Measurements from ENCODE around the gene RTKN. TPM values are rescaled to one million over a fixed set of nuclear protein-coding genes. Genes with fewer than 3 reads are reported as not detected.
A peak's percentile ranks its signal among the peaks of the same experiment; 100 is the strongest.

The RTKN gene
- total and polyA plus RNA-seq, 9 of the 15 experiments (the other 6 are each of a cell fraction or from before 2014, with no cell fraction given): 0.14 to 6.9 (median 3.6) TPM

DNA sequence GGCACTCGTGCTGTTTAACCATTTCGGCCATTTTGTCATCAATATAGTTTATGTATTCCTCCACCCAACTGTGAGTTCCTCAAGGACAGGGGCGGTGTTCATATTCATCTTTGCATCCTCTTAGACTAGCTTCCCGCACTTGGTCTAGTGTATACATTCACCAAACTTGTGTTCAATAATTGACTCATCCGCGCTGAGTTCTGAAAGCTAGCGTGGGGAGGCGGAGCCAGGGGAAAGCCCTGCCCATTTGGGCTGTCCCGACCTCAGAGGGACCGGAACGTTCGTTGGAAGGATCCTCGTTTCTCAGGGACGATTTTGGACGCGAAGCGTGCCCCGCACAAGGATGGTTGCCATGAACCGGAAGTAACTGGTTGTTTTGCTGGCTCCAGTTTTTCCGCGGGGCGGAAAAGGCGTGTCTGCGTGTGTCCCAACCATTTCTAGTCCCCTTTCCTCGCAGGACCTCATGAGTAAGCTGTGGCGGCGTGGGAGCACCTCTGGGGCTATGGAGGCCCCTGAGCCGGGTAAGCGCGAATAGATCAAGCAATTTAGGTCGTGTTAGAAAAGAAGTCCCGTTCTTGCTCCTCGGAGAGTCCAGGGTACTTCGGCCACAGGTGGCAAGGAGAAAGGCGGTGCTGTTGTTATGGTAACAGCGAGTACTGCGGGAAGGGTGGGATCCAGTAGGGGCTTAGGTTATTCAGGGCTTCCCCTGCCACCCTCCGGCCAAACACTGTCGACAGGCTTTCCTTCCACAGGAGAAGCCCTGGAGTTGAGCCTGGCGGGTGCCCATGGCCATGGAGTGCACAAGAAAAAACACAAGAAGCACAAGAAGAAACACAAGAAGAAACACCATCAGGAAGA, 13.1 kb upstream of the RTKN start, which contains the start of gene INO80B (continued):
- no peak for TF ChIP-seq RHOXF2B (CRISPR knock-in tag; conservative IDR thresholded peaks at IDR 0.05)
- TF ChIP-seq BRD4 (IDR thresholded peaks at IDR 0.05): 0 out of 2 replicates have a peak, but pooled peaks have one; percentile 68
- peak; percentile 37 for TF ChIP-seq POLR2B (IDR thresholded peaks at IDR 0.05; ENCODE audit: low read depth, partially characterized antibody)
- TF ChIP-seq COPS2 (conservative IDR thresholded peaks at IDR 0.05): no peak
- TF ChIP-seq KDM2B (CRISPR knock-in tag; IDR thresholded peaks at IDR 0.05): no peak
- TF ChIP-seq CCNT2 (IDR thresholded peaks at IDR 0.05; ENCODE audit: borderline replicate concordance, extremely low read depth, insufficient read length, low read depth, low read length): no peak
- TF ChIP-seq NR2C2 (CRISPR knock-in tag; IDR thresholded peaks at IDR 0.05): peak; percentile 100
- peak; percentile 99 for TF ChIP-seq NR2C2 (tag; IDR thresholded peaks at IDR 0.05)
- no peak for TF ChIP-seq SMARCE1 (IDR thresholded peaks at IDR 0.05)
- TF ChIP-seq, protein P1, sequence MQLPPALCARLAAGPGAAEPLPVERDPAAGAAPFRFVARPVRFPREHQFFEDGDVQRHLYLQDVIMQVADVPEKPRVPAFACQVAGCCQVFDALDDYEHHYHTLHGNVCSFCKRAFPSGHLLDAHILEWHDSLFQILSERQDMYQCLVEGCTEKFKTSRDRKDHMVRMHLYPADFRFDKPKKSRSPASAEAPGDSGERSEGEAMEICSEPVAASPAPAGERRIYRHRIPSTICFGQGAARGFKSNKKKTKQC (CRISPR knock-in tag; IDR thresholded peaks at IDR 0.05): peak; percentile 52; the same call in 1 of the 2 replicates
- TF ChIP-seq CEBPG (CRISPR knock-in tag; IDR thresholded peaks at IDR 0.05): no peak
- TF ChIP-seq CEBPG (tag; conservative IDR thresholded peaks at IDR 0.05 in 1 of 2, IDR thresholded peaks at IDR 0.05 in 1 of 2): no peak
- TF ChIP-seq HDGF (IDR thresholded peaks at IDR 0.05): no peak
- no peak for TF ChIP-seq XRCC4 (IDR thresholded peaks at IDR 0.05; ENCODE audit: extremely low read depth, insufficient read depth, insufficient read length)
- TF ChIP-seq HEY1 (CRISPR knock-in tag; IDR thresholded peaks at IDR 0.05; ENCODE audit: borderline replicate concordance): no peak
- TF ChIP-seq, protein P2, sequence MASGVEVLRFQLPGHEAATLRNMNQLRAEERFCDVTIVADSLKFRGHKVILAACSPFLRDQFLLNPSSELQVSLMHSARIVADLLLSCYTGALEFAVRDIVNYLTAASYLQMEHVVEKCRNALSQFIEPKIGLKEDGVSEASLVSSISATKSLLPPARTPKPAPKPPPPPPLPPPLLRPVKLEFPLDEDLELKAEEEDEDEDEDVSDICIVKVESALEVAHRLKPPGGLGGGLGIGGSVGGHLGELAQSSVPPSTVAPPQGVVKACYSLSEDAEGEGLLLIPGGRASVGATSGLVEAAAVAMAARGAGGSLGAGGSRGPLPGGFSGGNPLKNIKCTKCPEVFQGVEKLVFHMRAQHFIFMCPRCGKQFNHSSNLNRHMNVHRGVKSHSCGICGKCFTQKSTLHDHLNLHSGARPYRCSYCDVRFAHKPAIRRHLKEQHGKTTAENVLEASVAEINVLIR (CRISPR knock-in tag; IDR thresholded peaks at IDR 0.05): 0 out of 2 replicates have a peak, but pooled peaks have one; percentile 62
- no peak for TF ChIP-seq BCL6 (CRISPR knock-in tag; IDR thresholded peaks at IDR 0.05)
- TF ChIP-seq, protein P3, sequence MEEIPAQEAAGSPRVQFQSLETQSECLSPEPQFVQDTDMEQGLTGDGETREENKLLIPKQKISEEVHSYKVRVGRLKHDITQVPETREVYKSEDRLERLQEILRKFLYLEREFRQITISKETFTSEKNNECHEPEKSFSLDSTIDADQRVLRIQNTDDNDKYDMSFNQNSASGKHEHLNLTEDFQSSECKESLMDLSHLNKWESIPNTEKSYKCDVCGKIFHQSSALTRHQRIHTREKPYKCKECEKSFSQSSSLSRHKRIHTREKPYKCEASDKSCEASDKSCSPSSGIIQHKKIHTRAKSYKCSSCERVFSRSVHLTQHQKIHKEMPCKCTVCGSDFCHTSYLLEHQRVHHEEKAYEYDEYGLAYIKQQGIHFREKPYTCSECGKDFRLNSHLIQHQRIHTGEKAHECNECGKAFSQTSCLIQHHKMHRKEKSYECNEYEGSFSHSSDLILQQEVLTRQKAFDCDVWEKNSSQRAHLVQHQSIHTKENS (CRISPR knock-in tag; IDR thresholded peaks at IDR 0.05): no peak
- TF ChIP-seq, protein P4, sequence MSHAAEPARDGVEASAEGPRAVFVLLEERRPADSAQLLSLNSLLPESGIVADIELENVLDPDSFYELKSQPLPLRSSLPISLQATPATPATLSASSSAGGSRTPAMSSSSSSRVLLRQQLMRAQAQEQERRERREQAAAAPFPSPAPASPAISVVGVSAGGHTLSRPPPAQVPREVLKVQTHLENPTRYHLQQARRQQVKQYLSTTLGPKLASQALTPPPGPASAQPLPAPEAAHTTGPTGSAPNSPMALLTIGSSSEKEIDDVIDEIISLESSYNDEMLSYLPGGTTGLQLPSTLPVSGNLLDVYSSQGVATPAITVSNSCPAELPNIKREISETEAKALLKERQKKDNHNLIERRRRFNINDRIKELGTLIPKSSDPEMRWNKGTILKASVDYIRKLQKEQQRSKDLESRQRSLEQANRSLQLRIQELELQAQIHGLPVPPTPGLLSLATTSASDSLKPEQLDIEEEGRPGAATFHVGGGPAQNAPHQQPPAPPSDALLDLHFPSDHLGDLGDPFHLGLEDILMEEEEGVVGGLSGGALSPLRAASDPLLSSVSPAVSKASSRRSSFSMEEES (CRISPR knock-in tag; IDR thresholded peaks at IDR 0.05): no peak
- TF ChIP-seq ZFP30 (CRISPR knock-in tag; IDR thresholded peaks at IDR 0.05; ENCODE audit: borderline replicate concordance): no peak
- TF ChIP-seq SIN3A (IDR thresholded peaks at IDR 0.05; ENCODE audit: borderline replicate concordance in 2 of 2, control insufficient read depth in 1 of 2, low read depth in 2 of 2, low read length in 2 of 2): peak; percentile 98
- TF ChIP-seq MEIS2 (IDR thresholded peaks at IDR 0.05; ENCODE audit: partially characterized antibody): no peak
- TF ChIP-seq POLR2G (IDR thresholded peaks at IDR 0.05; ENCODE audit: low read depth, low read length): peak; percentile 60

Data from K562 (cell line).